LNCaP clone FGC (cell line): Measurements from ENCODE around the gene FSTL4.

Source experiments
- DNase-seq: peaks from one replicate; pipeline ENCODE4 v3.0.0-alpha.2; 2011; ENCODE audit warnings: low read depth
- H3K4me3 ChIP-seq: 2 replicates; pipeline ENCODE4 v1.5.1; 2011; ENCODE audit warnings: mild to moderate bottlenecking, low read depth, low read length, control low read depth
- CTCF ChIP-seq: IDR thresholded peaks from 2 replicates; pipeline ENCODE4 v1.5.1; 2012; ENCODE audit warnings: mild to moderate bottlenecking; ENCODE audit not compliant: control insufficient read depth, insufficient read depth; ENCODE audit errors: extremely low read depth

Gene FSTL4

GRCh38 chr5:133246053-133246370 is 366.3 kb downstream of the FSTL4 start:
- DNase-seq, result no peak
- no peak overlapping the region for H3K4me3 ChIP-seq
- TF ChIP-seq CTCF, result no peak

GRCh38 chr5:133245191-133246052 is 366.9 kb downstream of the FSTL4 start:
- DNase-seq, result no peak
- H3K4me3 ChIP-seq, result no peak overlapping the region
- no peak for TF ChIP-seq CTCF

GRCh38 chr5:133244242-133244641 is 368.1 kb downstream of the FSTL4 start:
- no peak; the same call in 1 of the 2 replicates for TF ChIP-seq CTCF
- DNase-seq, result no peak
- no peak overlapping the region for H3K4me3 ChIP-seq

- no peak for DNase-seq
- no peak overlapping the region for H3K4me3 ChIP-seq
- no peak for TF ChIP-seq CTCF
These were observed 369.1 kb downstream of the FSTL4 start for GRCh38 chr5:133243196-133243595.

- TF ChIP-seq CTCF, result no peak
- no peak overlapping the region for H3K4me3 ChIP-seq
- no peak for DNase-seq
These were observed 370.0 kb downstream of the FSTL4 start for GRCh38 chr5:133242221-133242835.

GRCh38 chr5:133241179-133242092 is 370.9 kb downstream of the FSTL4 start:
- H3K4me3 ChIP-seq, result no peak overlapping the region
- no peak for TF ChIP-seq CTCF
- no peak for DNase-seq
